Measurements from ENCODE around the gene WNT3. TPM values are rescaled to one million over a fixed set of nuclear protein-coding genes. Genes with fewer than 3 reads are reported as not detected.

The WNT3 gene
- total and polyA plus RNA-seq, 2 of the 8 experiments (the other 6 are each of a cell fraction or from before 2014, with no cell fraction given), result 0.56 to 2.0 TPM

DNA sequence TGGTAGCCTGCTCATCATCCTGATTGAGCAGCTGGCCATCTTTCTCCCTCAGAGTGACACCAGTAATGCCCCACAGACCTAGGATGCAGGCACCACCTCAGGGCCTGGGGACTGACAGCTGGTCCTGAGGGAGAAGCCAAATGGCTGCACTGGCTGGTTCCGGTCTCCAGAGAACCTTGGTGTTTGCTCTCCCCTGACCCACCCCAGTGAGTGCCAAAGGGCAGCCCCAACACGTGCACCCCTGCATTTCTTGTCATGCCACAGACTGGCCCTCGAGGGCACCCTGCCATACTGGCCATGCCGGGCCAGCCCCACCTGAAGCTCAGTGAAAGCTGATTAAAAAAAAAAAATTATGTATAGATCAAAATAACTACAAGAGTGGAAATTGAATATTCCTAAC is 100.5 kb downstream of the WNT3 start:
- H2BK5ac ChIP-seq (ENCODE audit: low read depth, low read length), result no peak overlapping the region
- H3K79me1 ChIP-seq (ENCODE audit: low read depth, low read length), result no peaks in the 10 kb centered on the region
- H3K14ac ChIP-seq (ENCODE audit: insufficient read length), result no peak overlapping the region
- no peak overlapping the region for H4K91ac ChIP-seq (replicated peaks; ENCODE audit: insufficient read length, low read length)
- no peaks in the 10 kb centered on the region for H3K4me1 ChIP-seq (replicated peaks in 1 of 4; ENCODE audit: control insufficient read depth in 3 of 4, insufficient read depth in 4 of 4, low read length in 3 of 4)
- no peaks in the 10 kb centered on the region for H3K9me3 ChIP-seq (ENCODE audit: insufficient read depth in 2 of 2, low read depth in 1 of 2, low read length in 1 of 2)
- no peak overlapping the region for H3K27ac ChIP-seq (ENCODE audit: low read depth, low read length)
- no peaks in the 10 kb centered on the region for H3K79me2 ChIP-seq (ENCODE audit: control insufficient read depth in 1 of 2, insufficient read depth in 2 of 2, low read length in 2 of 2)
- H3K4me2 ChIP-seq (ENCODE audit: insufficient read depth in 1 of 2, low read depth in 2 of 2, low read length in 2 of 2), result no peak overlapping the region
- H2BK15ac ChIP-seq (ENCODE audit: low read length), result no peak overlapping the region
- H2BK12ac ChIP-seq (ENCODE audit: low read depth, low read length), result no peak overlapping the region
- no peaks in the 10 kb centered on the region; a peak in 1 of 8 replicates for H3K36me3 ChIP-seq (ENCODE audit: control insufficient read depth in 2 of 4, insufficient read depth in 4 of 4, low read length in 3 of 4)
- 93% methylated on average over 4 of the region's 4 CpGs; no CpG with 5 or more reads in 1 of the 2 experiments for WGBS, 2 experiments (ENCODE audit: extremely low coverage in 1 of 2, insufficient coverage in 1 of 2, insufficient read length in 1 of 2, insufficient replicate concordance in 2 of 2, low coverage in 1 of 2, low lambda C conversion rate in 2 of 2, missing lambda C conversion rate in 1 of 2)
- no peak overlapping the region for H4K5ac ChIP-seq (ENCODE audit: insufficient read length, low read depth, low read length)
- no peak overlapping the region for H3K23ac ChIP-seq (ENCODE audit: insufficient read length)
- H3K56ac ChIP-seq (replicated peaks; ENCODE audit: insufficient read length, low read depth, low read length), result no peak overlapping the region
- no peaks in the 10 kb centered on the region for H4K20me1 ChIP-seq (replicated peaks in 1 of 2; ENCODE audit: control insufficient read depth in 1 of 2, insufficient read depth in 2 of 2, low read length in 2 of 2)
- H3K4me3 ChIP-seq (ENCODE audit: extremely low read depth in 1 of 4, insufficient read depth in 2 of 4, low read depth in 3 of 4, low read length in 4 of 4), result no peak overlapping the region
- no peak overlapping the region for H2BK20ac ChIP-seq (ENCODE audit: low read length)
- no peak overlapping the region for H4K8ac ChIP-seq (ENCODE audit: extremely low read depth, insufficient read depth, low read length)
- H2BK120ac ChIP-seq (replicated peaks; ENCODE audit: low read depth, low read length), result no peak overlapping the region
- H3K18ac ChIP-seq (ENCODE audit: extremely low read depth, low read length), result no peak overlapping the region
- H2AK5ac ChIP-seq (ENCODE audit: low read depth, low read length), result no peak overlapping the region
- H2AFZ ChIP-seq (ENCODE audit: low read length), result no peak overlapping the region
- no peaks in the 10 kb centered on the region for H3K27me3 ChIP-seq (replicated peaks in 1 of 4; ENCODE audit: control insufficient read depth in 3 of 4, extremely low read depth in 1 of 4, insufficient read depth in 3 of 4, low read length in 3 of 4)
- CTCF ChIA-PET (ENCODE audit: partially characterized antibody), result interaction anchor here (0.9 to 1.6 kb wide), 3 partner anchors 25 to 195 kb away, joined by 3 to 4 read pairs (median 3); no protein-coding TSS in a partner anchor
- FAIRE-seq (no peak), DNase-seq (ENCODE audit: low read depth in 1 of 2, low spot score in 2 of 2) (no peak)
- no peaks in the 10 kb centered on the region for H3K23me2 ChIP-seq (ENCODE audit: low read depth, low read length)
- no peak overlapping the region for H3K4ac ChIP-seq (replicated peaks; ENCODE audit: insufficient read length, low read depth, low read length)
- H3K9ac ChIP-seq (replicated peaks in 1 of 4; ENCODE audit: extremely low read depth in 1 of 4, low read depth in 3 of 4, low read length in 3 of 4), result no peak overlapping the region
- POLR2A ChIA-PET (ENCODE audit: partially characterized antibody), result interaction anchor here (0.9 kb wide), 1 partner anchor 27 kb away, joined by 3 read pairs; no protein-coding TSS in a partner anchor
- TF ChIP-seq TCF12 (IDR thresholded peaks at IDR 0.05; ENCODE audit: low read depth, low read length), result no peak
- TF ChIP-seq SIRT6 (IDR thresholded peaks at IDR 0.05; ENCODE audit: low read length), result no peak
- TF ChIP-seq RXRA (IDR thresholded peaks at IDR 0.05; ENCODE audit: insufficient read depth, low read depth, low read length), result no peak
- no peak for TF ChIP-seq POU5F1 (IDR thresholded peaks at IDR 0.05; ENCODE audit: low read depth, low read length)
- TF ChIP-seq BRCA1 (IDR thresholded peaks at IDR 0.05; ENCODE audit: low read depth, low read length), result no peak
- no peak for TF ChIP-seq FOSL1 (IDR thresholded peaks at IDR 0.05; ENCODE audit: insufficient read depth, low read depth, low read length)
- TF ChIP-seq RBBP5 (IDR thresholded peaks at IDR 0.05; ENCODE audit: borderline replicate concordance, low read depth, low read length), result no peak
- no peak for TF ChIP-seq SIN3A (conservative IDR thresholded peaks at IDR 0.05 in 1 of 2, IDR thresholded peaks at IDR 0.05 in 1 of 2; ENCODE audit: low read depth in 1 of 2, low read length in 2 of 2)
- no peak for TF ChIP-seq NRF1 (IDR thresholded peaks at IDR 0.05; ENCODE audit: low read depth, low read length)
- TF ChIP-seq SRF (IDR thresholded peaks at IDR 0.05; ENCODE audit: low read depth, low read length), result no peak
- no peak for TF ChIP-seq RAD21 (IDR thresholded peaks at IDR 0.05 in 1 of 2, conservative IDR thresholded peaks at IDR 0.05 in 1 of 2; ENCODE audit: low read depth in 2 of 2, low read length in 2 of 2)
- TF ChIP-seq, protein P1, sequence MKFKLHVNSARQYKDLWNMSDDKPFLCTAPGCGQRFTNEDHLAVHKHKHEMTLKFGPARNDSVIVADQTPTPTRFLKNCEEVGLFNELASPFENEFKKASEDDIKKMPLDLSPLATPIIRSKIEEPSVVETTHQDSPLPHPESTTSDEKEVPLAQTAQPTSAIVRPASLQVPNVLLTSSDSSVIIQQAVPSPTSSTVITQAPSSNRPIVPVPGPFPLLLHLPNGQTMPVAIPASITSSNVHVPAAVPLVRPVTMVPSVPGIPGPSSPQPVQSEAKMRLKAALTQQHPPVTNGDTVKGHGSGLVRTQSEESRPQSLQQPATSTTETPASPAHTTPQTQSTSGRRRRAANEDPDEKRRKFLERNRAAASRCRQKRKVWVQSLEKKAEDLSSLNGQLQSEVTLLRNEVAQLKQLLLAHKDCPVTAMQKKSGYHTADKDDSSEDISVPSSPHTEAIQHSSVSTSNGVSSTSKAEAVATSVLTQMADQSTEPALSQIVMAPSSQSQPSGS (IDR thresholded peaks at IDR 0.05; ENCODE audit: low read length), result no peak

Data from H1 (cell line).